HG02763 (cell line): ENCODE measurements around the gene LAMC2.
"Not testable (repeated sequence)": the region's sequence is repeated elsewhere in the genome, so short reads cannot be mapped to it uniquely, and the experiment has no call there.

Experiments
- ATAC-seq: cut with Tn5 transposase; IDR thresholded peaks from one replicate; pipeline ENCODE4 v1.9.1; 2021; ENCODE audit warnings: mild to moderate bottlenecking, moderate library complexity; ENCODE audit not compliant: unreplicated experiment

The LAMC2 gene

GRCh38 chr1:183185941-183186490, at the start of gene LAMC2:
TSS of gene LAMC2 (plus strand) at chr1:183186264. CDS start at chr1:183186353, 89 bp downstream.
- no peak for ATAC-seq

DNA sequence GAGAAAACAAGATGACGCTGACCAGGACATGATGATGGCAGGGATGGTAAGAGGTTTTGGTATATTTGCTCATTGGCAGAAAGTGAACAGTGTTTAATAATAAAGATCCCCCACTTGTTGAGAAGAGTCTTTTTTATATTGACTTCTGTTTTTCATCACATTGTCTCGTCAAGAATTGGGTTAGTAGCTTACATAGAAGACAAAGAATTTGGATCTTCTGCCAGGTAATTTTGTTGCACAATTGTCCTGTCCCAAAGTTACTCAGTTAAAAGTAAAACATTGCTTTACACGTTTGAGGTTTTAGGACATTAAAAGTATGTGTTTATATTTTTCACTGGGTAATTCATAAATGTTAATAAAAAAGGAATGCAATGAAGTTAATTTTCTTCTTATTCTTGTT, 48.3 kb upstream of the LAMC2 start:
- ATAC-seq = no peak

- no peak for ATAC-seq
These were observed 47.8 kb upstream of the LAMC2 start for GRCh38 chr1:183138301-183138700.

- ATAC-seq = no peak
These were observed 46.7 kb upstream of the LAMC2 start for GRCh38 chr1:183139281-183139942.

DNA sequence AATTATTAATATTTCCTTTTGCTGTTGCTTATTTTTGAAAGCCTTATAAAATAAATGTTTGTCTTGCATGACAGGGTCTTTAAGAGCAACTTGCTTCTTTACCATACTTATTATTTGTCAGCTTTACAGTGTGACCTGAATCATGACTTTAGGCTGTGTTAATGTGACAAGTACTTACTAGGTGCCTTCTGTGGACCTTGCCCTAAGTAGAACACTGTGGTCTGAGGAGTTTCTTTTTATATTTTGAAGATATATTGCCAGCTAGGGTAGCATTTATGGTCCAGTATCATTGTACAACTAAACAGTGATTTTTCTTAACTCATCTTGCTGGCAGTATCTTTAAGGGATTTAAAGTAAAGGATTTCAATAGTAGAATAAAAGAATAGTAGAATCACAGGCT, 45.4 kb upstream of the LAMC2 start:
- ATAC-seq = no peak

DNA sequence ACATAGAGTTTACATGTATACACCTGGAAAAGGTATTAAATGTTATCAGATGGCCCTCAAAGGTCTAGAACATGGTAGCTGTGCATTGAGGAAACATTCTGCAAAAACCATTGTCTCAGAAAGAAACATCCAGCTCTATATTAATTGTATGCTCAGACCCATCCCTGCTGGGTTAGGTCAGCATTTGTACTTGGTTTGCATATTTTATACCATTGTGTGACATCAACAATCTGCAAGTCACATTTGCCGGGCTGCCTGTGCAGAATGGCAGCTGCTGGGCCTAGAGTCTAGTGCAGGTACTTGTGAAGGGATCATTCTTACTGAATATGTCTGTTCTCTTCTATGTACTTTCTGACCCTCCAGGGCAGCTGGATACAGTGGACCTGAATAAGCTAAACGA, 43.9 kb upstream of the LAMC2 start:
- no peak for ATAC-seq

GRCh38 chr1:183143576-183144315, 42.3 kb upstream of the LAMC2 start:
- no peak for ATAC-seq

GRCh38 chr1:183144752-183145151, 41.3 kb upstream of the LAMC2 start:
- no peak for ATAC-seq

- no peak for ATAC-seq
These were observed 38.3 kb upstream of the LAMC2 start for GRCh38 chr1:183147735-183148134.

GRCh38 chr1:183148599-183148998, 37.5 kb upstream of the LAMC2 start:
- no peak for ATAC-seq

DNA sequence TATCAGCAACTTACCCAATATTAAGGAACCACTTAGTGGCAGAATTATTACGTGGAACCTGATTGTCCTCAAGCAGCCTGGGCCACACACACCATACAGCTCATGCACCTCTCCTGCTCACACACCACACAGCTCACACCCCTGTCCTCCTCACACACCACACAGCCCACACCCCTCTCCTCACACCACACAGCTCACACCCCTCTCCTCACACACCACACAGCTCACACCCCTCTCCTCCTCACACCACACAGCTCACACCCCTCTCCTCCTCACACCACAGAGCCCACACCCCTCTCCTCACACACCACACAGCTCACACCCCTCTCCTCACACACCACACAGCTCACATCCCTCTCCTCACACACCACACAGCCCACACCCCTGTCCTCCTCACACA, 36.8 kb upstream of the LAMC2 start:
- no peak for ATAC-seq

GRCh38 chr1:183150032-183150431, 36.0 kb upstream of the LAMC2 start:
- ATAC-seq = not testable (repeated sequence)

DNA sequence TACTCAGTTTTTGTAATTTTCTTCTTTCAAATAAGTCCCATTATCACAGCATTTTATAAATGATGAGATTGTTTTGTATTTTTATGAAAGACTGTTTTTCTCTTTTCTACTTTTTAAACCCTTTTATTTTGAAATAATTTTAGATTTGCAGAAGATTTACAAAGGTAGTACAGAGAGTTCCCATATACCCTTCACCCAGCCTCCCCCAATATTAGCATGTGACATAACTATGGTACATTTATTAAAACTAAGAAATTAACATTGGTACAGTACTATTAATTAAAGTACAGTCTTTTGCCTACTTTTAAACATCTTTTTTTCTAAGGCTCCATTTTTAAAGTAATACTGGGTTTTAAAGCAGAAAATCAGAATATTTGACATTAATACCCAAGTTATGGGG, 35.6 kb upstream of the LAMC2 start:
- no peak for ATAC-seq

DNA sequence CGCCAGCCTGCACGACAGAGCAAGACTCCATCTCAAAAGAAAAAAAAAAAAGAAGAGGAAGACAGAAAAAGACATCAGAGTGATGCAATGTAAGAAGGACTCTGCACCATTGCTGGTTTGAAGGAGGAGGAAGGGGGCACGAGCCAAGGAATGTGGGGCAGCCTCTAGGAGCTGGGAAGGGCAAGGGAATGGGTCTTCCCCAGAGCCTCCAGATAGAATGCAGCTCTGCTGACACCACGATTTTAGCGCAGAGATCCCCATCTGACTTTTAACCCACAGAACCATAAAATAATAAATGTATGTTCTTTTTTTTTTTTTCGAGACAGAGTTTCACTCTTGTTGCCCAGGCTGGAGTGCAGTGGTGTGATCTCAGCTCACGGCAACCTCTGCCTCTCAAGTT, 33.9 kb upstream of the LAMC2 start:
- no peak for ATAC-seq

GRCh38 chr1:183155939-183156338, 30.1 kb upstream of the LAMC2 start:
- ATAC-seq = no peak

DNA sequence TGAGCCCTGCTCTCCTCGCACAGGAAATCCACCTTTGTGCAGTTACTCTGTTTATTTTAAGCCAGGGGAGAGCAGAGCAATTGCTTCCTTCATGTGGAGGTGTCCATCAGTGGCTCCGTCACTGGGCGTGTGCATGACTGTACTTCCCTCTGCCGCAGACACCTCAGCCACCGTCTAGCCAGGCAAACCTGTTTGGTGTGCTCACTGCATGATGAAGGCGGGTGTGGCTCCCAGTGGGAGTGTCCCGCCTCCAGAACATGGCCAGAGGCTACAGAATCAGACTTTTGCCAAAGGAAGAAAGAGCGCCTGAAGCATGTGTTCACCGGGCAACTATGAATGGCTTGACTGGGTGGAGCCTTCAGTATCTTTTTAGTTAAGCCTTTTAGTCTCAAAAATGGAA, 26.1 kb upstream of the LAMC2 start:
- no peak for ATAC-seq

- no peak for ATAC-seq
These were observed 24.7 kb upstream of the LAMC2 start for GRCh38 chr1:183161391-183161790.

- no peak for ATAC-seq
These were observed 22.7 kb upstream of the LAMC2 start for GRCh38 chr1:183163316-183163715.

DNA sequence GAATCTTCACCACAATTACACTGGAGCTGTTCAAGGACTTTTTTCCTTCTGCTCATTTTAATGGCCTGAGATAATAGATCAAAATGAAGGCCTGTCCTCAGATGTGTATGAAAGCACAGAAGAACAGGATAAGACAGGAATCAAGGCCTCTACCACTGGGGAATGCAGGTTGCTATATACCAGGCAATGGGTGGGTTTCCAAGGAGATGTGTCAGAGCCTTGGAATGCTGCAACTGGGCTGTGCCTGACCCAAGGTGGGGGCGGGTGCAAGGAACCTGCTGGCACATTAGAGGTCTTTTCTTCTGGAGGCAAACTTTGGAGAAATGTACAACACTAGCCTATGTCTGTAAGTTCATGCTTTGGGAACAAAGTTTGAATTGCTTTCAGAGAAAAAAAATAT, 21.7 kb upstream of the LAMC2 start:
- ATAC-seq = no peak

DNA sequence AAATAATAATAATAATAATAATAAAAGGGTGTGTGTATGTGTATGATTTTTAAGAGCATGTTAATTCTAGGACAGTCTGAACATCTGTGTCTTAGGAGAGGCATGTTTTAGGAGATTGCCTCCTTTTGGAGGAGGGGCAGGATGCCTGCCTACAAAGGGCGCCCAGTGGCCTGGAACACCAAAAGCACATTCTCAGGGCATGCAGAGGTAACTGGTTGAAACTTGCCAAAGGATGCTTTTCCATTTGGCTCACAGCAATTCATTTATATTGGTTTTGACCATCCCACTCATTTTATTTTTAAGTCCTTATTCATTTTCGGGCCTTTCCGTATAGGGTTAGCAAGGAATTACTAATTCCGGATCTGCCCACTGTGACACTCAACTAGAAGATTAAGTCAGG, 21.1 kb upstream of the LAMC2 start:
- ATAC-seq = no peak

DNA sequence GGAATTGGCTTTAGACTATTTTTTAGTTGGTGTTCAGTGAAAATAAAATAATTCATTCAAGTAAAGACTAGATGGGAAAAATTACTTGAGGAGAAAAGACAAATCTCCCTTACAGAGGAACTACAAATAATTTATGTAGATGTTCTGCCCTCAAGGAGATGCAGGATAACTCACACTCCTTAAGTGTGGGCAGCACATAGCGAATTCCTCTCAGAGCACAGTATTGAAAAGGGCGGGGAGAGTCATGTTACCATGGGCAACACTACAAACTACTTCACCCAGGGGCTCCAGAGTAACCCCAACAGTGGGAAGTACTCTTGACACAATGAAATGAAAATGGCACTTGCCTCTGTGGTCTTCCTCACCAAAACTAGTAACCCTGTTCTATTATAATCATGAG, 20.6 kb upstream of the LAMC2 start:
- no peak for ATAC-seq

DNA sequence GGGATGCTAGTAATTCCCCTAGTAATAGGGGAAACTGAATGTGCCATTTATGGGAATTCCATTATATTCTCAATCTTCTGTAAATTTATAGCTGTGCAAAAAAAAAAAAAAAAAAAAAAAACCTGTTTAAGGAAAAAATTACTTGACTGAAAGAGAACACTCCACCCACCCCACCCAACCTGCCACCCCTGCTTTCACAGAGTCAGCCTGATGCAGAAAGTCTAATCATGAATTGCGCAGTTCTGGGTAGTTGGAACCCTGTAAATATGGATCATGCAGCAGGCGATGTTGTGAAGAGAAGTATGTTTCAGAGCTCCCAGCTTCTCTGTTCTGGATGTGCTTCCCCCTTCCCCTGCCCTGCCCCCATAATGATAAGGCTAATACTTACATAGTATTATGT, 19.6 kb upstream of the LAMC2 start:
- ATAC-seq = no peak
